ENCODE data around the gene NTHL1. TPM values are rescaled to one million over a fixed set of nuclear protein-coding genes. Genes with fewer than 3 reads are reported as not detected.

The NTHL1 gene
- polyA plus RNA-seq, 3 donors = 9.2 to 22.4 (median 9.6) TPM

DNA sequence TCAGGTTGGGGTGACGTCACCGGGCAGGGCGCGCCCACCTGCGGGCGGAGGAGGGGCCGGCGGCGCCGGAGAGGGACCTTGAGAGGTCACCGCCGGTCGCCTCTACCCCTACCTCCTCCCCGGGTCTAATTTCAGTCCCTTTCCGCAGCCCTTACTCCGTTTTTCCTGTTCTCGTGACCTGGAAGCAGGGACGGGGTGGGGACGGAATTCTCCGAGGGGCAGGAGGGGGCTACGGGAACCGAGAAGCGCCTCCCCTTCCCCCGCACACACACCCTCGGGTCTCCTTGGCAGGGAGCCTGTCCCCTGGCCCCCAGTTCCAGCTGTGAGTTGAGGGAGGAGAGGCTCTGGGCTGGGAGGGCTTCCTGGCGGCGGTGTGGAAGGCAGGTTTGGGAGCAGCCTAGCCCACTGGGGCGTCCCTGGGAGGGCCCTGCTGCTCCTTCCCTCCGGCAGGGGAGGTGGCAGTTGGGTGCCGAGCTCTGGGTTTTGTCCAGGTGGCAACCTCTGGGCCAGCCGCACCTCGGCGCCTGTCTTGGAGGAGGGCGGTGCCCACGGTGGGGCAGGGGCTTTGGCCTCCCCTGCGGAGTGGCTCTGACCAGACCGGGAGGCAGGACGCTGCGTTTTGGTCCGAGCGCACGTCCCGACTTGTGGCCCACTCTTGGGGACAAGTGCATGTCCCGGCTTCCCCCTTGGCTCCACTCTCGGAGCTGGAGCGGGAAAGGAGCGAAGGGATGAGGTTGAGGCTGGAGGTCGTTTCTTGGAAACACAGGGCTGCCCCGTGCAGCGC is 57.1 kb downstream of the NTHL1 start:
- H3K4me3 Mint-ChIP-seq = peak overlapping the region; percentile 27 to 79
- Histone ChIP-seq H3K4me1 (ENCODE audit: control insufficient read depth in 1 of 2, insufficient read depth in 2 of 2, low read length in 2 of 2) (peaks cover 18% of the 10 kb centered on the region in 2 donors), H3K27me3 (ENCODE audit: control insufficient read depth in 2 of 2, insufficient read depth in 2 of 2, low read length in 2 of 2) (peaks cover 20 to 33% of the 10 kb centered on the region in 2 donors), H2AFZ (ENCODE audit: insufficient read depth, low read depth, low read length, poor library complexity, severe bottlenecking) (peak overlapping the region; percentile 54), H4K20me1 (ENCODE audit: insufficient read depth, low read length) (peaks cover 2% of the 10 kb centered on the region), H3K79me2 (ENCODE audit: insufficient read depth, low read length) (no peaks in the 10 kb centered on the region), H3K9me3 (replicated peaks in 1 of 2; ENCODE audit: control insufficient read depth in 1 of 2, insufficient read depth in 1 of 2, low read length in 2 of 2) (peaks cover 7 to 8% of the 10 kb centered on the region in 2 donors), H3K27ac (ENCODE audit: low read depth in 1 of 2, low read length in 2 of 2) (no peak overlapping the region), H3K9ac (ENCODE audit: insufficient read depth, low read length, poor library complexity, severe bottlenecking) (peak overlapping the region; percentile 19), H3K4me2 (replicated peaks; ENCODE audit: extremely low read depth, low read length, poor library complexity, severe bottlenecking) (peak overlapping the region; percentile 34), H3K36me3 (replicated peaks in 1 of 2; ENCODE audit: control insufficient read depth in 1 of 2, insufficient read depth in 2 of 2, low read length in 2 of 2) (peaks cover 11 to 15% of the 10 kb centered on the region in 2 donors), H3K4me3 (replicated peaks in 1 of 3; ENCODE audit: low read depth in 2 of 3, low read length in 3 of 3) (peak overlapping the region in 1 of 3 experiments; percentile 17)
- 3% methylated on average over 35 of the region's 50 CpGs for WGBS (ENCODE audit: insufficient coverage)
- TF ChIP-seq, protein P1, sequence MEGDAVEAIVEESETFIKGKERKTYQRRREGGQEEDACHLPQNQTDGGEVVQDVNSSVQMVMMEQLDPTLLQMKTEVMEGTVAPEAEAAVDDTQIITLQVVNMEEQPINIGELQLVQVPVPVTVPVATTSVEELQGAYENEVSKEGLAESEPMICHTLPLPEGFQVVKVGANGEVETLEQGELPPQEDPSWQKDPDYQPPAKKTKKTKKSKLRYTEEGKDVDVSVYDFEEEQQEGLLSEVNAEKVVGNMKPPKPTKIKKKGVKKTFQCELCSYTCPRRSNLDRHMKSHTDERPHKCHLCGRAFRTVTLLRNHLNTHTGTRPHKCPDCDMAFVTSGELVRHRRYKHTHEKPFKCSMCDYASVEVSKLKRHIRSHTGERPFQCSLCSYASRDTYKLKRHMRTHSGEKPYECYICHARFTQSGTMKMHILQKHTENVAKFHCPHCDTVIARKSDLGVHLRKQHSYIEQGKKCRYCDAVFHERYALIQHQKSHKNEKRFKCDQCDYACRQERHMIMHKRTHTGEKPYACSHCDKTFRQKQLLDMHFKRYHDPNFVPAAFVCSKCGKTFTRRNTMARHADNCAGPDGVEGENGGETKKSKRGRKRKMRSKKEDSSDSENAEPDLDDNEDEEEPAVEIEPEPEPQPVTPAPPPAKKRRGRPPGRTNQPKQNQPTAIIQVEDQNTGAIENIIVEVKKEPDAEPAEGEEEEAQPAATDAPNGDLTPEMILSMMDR (IDR thresholded peaks at IDR 0.05) = no peak
- H3K27me3 Mint-ChIP-seq (ENCODE audit: low read depth in 3 of 3) = peaks cover 35 to 52% (median 42%) of the 10 kb centered on the region in 3 donors
- intact Hi-C loops (cut with micrococcal nuclease) = no loop called here
- H3K36me3 Mint-ChIP-seq = peaks cover 25 to 29% of the 10 kb centered on the region in 2 donors
- DNase-seq = no peak
- H3K9me3 Mint-ChIP-seq = peaks cover 0 to 16% (median 11%) of the 10 kb centered on the region in 7 donors
- peaks cover 15% of the 10 kb centered on the region for H3K4me1 Mint-ChIP-seq
- H3K27ac Mint-ChIP-seq = peak overlapping the region in 1 of 7 donors; percentile 69

DNA sequence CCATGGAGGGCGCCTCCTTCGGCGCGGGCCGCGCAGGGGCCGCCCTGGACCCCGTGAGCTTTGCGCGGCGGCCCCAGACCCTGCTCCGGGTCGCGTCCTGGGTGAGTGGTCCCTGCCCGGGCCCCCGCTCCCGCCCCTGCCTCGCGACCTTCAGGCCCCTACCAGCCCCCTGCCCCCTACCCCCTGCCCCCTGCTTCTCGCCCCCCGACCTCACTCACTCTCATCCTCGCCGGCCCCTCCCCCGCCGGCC is 57.6 kb downstream of the NTHL1 start:
- Histone ChIP-seq H3K27ac (ENCODE audit: low read depth in 1 of 2, low read length in 2 of 2) (no peak overlapping the region), H3K36me3 (replicated peaks in 1 of 2; ENCODE audit: control insufficient read depth in 1 of 2, insufficient read depth in 2 of 2, low read length in 2 of 2) (peaks cover 12 to 18% of the 10 kb centered on the region in 2 donors), H3K27me3 (ENCODE audit: control insufficient read depth in 2 of 2, insufficient read depth in 2 of 2, low read length in 2 of 2) (peaks cover 20 to 33% of the 10 kb centered on the region in 2 donors), H3K4me3 (replicated peaks in 1 of 3; ENCODE audit: low read depth in 2 of 3, low read length in 3 of 3) (no peak overlapping the region), H3K9me3 (replicated peaks in 1 of 2; ENCODE audit: control insufficient read depth in 1 of 2, insufficient read depth in 1 of 2, low read length in 2 of 2) (peaks cover 7 to 8% of the 10 kb centered on the region in 2 donors), H3K79me2 (ENCODE audit: insufficient read depth, low read length) (no peaks in the 10 kb centered on the region), H4K20me1 (ENCODE audit: insufficient read depth, low read length) (peaks cover 2% of the 10 kb centered on the region), H3K9ac (ENCODE audit: insufficient read depth, low read length, poor library complexity, severe bottlenecking) (no peak overlapping the region), H2AFZ (ENCODE audit: insufficient read depth, low read depth, low read length, poor library complexity, severe bottlenecking) (no peak overlapping the region), H3K4me1 (ENCODE audit: control insufficient read depth in 1 of 2, insufficient read depth in 2 of 2, low read length in 2 of 2) (peaks cover 23% of the 10 kb centered on the region in 2 donors), H3K4me2 (replicated peaks; ENCODE audit: extremely low read depth, low read length, poor library complexity, severe bottlenecking) (peak overlapping the region; percentile 34)
- TF ChIP-seq, protein P1 (IDR thresholded peaks at IDR 0.05) = no peak
- no peak for DNase-seq
- H3K9me3 Mint-ChIP-seq = peaks cover 0 to 16% (median 11%) of the 10 kb centered on the region in 7 donors
- intact Hi-C loops (cut with micrococcal nuclease) = no loop called here
- H3K4me1 Mint-ChIP-seq = peaks cover 20% of the 10 kb centered on the region
- WGBS (ENCODE audit: insufficient coverage) = 3% methylated on average over 11 of the region's 25 CpGs
- H3K36me3 Mint-ChIP-seq = peaks cover 25 to 26% of the 10 kb centered on the region in 2 donors
- H3K27ac Mint-ChIP-seq = no peak overlapping the region
- no peak overlapping the region for H3K4me3 Mint-ChIP-seq
- peaks cover 35 to 52% (median 42%) of the 10 kb centered on the region in 3 donors for H3K27me3 Mint-ChIP-seq (ENCODE audit: low read depth in 3 of 3)

Small RNA genes lying within 50 kb of the gene (small RNA-seq; reads per million reads assigned to genes)
- gene MIR1225 (ENCODE audit: insufficient read length, low read depth) = not detected
- gene RN7SL219P (ENCODE audit: insufficient read length, low read depth) = not detected

Other genes starting within 250 kb of the NTHL1 start
- gene HAGH, start 221.0 kb downstream of the NTHL1 start, polyA plus RNA-seq = 10 to 100 TPM; 42.6 to 82.1 (median 47.7) TPM
- 10 to 100 TPM in 2 of 3 donors, 1 to 10 TPM in 1; 7.5 to 24.9 (median 17.3) TPM for gene FAHD1, start 220.6 kb downstream of the NTHL1 start, polyA plus RNA-seq
- gene MEIOB, start 175.7 kb downstream of the NTHL1 start, polyA plus RNA-seq = not detected
- gene HS3ST6, start 129.4 kb downstream of the NTHL1 start, polyA plus RNA-seq = not detected
- gene MSRB1, start 104.6 kb downstream of the NTHL1 start, polyA plus RNA-seq = 100 to 1,000 TPM; 116 to 427 (median 416) TPM
- not detected for gene RPL3L, start 93.1 kb downstream of the NTHL1 start, polyA plus RNA-seq
- 100 to 1,000 TPM; 121 to 215 (median 186) TPM for gene NDUFB10, start 88.3 kb downstream of the NTHL1 start, polyA plus RNA-seq
- 1,000 to 10,000 TPM; 1,849 to 2,136 (median 1,893) TPM for gene RPS2, start 83.0 kb downstream of the NTHL1 start, polyA plus RNA-seq
- gene RNF151, start 81.0 kb downstream of the NTHL1 start, polyA plus RNA-seq = not detected
- gene TBL3, start 75.8 kb downstream of the NTHL1 start, polyA plus RNA-seq = 10 to 100 TPM; 33.9 to 37.8 (median 36.0) TPM
- gene NOXO1, start 66.4 kb downstream of the NTHL1 start, polyA plus RNA-seq = under 1 TPM in 1 of 3 donors, not detected in 2; 0.09 TPM
- gene GFER, start 63.6 kb downstream of the NTHL1 start, polyA plus RNA-seq = 10 to 100 TPM in 2 of 3 donors, 1 to 10 TPM in 1; 8.1 to 22.7 (median 22.4) TPM
- gene SYNGR3, start 57.9 kb downstream of the NTHL1 start, polyA plus RNA-seq = under 1 TPM in 2 of 3 donors, not detected in 1; 0.20 to 0.29 TPM
- 10 to 100 TPM in 1 of 3 donors, 1 to 10 TPM in 2; 1.4 to 42.1 (median 1.5) TPM for gene ZNF598, start 38.0 kb downstream of the NTHL1 start, polyA plus RNA-seq
- gene NPW, start 28.0 kb downstream of the NTHL1 start, polyA plus RNA-seq = not detected
- 1 to 10 TPM in 1 of 3 donors, under 1 TPM in 2; 0.66 to 8.2 (median 0.78) TPM for gene NHERF2, start 20.9 kb downstream of the NTHL1 start, polyA plus RNA-seq
- 10 to 100 TPM; 11.7 to 95.1 (median 20.8) TPM for gene TSC2, start 151 bp upstream of the NTHL1 start, polyA plus RNA-seq
- 10 to 100 TPM in 1 of 3 donors, 1 to 10 TPM in 1, under 1 TPM in 1; 0.22 to 53.8 (median 1.6) TPM for gene PKD1, start 88.1 kb upstream of the NTHL1 start, polyA plus RNA-seq
- not detected for gene RAB26, start 100.8 kb upstream of the NTHL1 start, polyA plus RNA-seq
- gene TRAF7, start 107.9 kb upstream of the NTHL1 start, polyA plus RNA-seq = 10 to 100 TPM in 1 of 3 donors, 1 to 10 TPM in 2; 5.9 to 41.9 (median 6.7) TPM
- gene CASKIN1, start 148.8 kb upstream of the NTHL1 start, polyA plus RNA-seq = not detected
- 10 to 100 TPM; 29.9 to 54.3 (median 30.5) TPM for gene MLST8, start 157.6 kb upstream of the NTHL1 start, polyA plus RNA-seq
- 1 to 10 TPM in 1 of 3 donors, not detected in 2; 8.8 TPM for gene BRICD5, start 163.0 kb upstream of the NTHL1 start, polyA plus RNA-seq
- 10 to 100 TPM in 2 of 3 donors, 1 to 10 TPM in 1; 7.2 to 20.2 (median 19.2) TPM for gene PGP, start 167.0 kb upstream of the NTHL1 start, polyA plus RNA-seq
- 10 to 100 TPM in 1 of 3 donors, 1 to 10 TPM in 2; 4.9 to 50.9 (median 5.8) TPM for gene E4F1, start 175.8 kb upstream of the NTHL1 start, polyA plus RNA-seq
- 1 to 10 TPM in 1 of 3 donors, not detected in 2; 1.1 TPM for gene DNASE1L2, start 188.6 kb upstream of the NTHL1 start, polyA plus RNA-seq
- gene ECI1, start 203.8 kb upstream of the NTHL1 start, polyA plus RNA-seq = 10 to 100 TPM; 29.9 to 74.5 (median 52.3) TPM
- gene RNPS1, start 220.3 kb upstream of the NTHL1 start, polyA plus RNA-seq = 100 to 1,000 TPM in 2 of 3 donors, 10 to 100 TPM in 1; 93.7 to 176 (median 106) TPM